Stimulated activated CD4-positive, alpha-beta T cell treated with anti-CD3 and anti-CD28 coated beads, TNF-alpha, amount 100 ng/mL, for 4 hours (primary cell): ENCODE results near the gene SNUPN.
A peak's percentile ranks its signal among the peaks of the same experiment; 100 is the strongest.
"Not testable (repeated sequence)": the region's sequence is repeated elsewhere in the genome, so short reads cannot be mapped to it uniquely, and the experiment has no call there.

Source experiments
- DNase-seq, 3 experiments: peaks; one replicate each; pipeline ENCODE4 v3.0.0-alpha.2; 2020; ENCODE audit warnings: low read depth in 3 of 3

SNUPN gene

DNA sequence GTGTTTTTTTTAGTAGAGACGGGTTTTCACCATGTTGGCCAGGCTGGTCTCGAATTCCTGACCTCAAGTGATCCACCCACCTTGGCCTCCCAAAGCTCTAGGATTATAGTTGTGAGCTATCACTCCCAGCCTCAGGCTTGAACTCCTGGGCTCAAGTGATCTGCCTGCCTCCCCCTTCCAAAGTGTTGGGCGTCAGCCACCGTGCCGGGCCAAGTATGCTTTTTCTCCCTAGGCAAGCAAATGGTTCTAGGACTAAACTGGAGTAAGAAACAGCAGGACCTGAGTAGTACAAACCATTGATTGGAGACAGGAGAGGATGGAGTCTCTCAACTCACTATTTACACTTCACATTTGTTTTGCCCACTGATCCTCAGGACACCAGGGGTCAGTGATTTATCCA is 41.8 kb downstream of the SNUPN start:
- DNase-seq = no peak

DNA sequence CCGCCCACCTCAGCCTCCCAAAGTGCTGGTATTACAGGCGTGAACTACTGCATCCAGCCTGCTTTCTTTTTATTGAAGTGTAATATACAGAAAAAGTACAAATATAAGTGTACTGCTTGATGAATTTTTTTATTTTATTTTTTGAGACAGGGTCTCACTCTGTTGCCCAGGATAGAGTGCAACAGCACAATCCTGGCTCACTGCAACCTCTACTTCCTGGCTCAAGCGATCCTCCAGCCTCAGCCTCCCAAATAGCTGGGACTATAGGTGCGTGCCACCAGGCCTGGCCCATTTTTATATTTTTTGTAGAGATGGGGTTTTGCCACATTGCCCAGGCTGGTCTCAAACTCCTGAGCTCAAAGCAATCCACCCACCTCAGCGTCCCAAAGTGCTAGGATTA is 42.6 kb downstream of the SNUPN start:
- DNase-seq = not testable (repeated sequence)

DNA sequence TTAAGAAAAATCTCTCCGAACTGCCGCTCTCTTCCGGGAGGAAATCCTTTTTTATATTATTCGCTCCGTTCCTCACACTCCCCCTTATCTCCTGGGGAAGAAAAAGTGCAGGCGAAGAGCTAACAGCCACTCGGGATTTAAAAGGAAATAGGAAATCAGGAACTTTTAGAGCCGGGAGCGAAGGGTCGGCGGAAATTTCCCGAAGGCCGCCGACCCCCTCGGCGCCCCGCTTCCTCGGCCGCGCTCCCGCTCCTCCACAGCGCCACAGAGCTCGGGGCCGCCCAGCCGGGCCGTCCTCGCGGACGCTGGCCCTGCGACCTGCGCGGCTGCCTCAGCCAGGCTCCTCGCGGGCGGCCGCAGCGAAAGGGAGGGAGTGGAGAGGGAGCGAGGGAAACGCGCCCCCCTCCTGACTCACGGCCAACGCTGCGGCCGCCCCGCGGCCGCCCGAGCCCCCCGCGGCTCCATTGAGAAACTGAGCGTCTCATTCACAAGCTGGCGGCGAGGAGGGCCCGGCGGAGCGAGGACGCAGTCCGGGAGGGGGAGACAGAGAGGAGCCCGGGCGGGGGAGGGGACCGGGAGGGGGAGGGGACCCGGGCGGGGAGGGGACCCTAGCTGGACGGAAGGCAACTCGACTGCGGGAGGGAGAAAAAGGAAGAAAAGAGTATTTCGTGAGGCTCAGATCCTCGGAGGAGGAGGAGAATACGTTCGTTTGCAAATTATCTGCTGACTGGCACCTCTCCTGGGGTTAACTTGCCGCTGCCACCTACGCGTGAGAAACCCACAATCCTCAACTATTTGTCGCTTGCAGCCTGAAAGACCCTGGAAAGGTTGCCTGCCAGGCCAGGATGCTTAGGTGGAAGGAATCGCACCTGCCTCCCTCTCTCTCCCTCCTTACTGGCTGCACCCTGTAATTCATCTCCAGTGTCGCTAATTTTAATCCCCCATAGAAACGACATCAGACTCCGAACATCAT is 46.3 kb downstream of the SNUPN start, which contains the start of gene PTPN9:
PTPN9 (minus strand) TSS at position 368 of the 973 bp plus-strand sequence. CDS start 539 bp downstream, outside the sequence.
- DNase-seq = peak; percentile 46 to 61 (median 54)

DNA sequence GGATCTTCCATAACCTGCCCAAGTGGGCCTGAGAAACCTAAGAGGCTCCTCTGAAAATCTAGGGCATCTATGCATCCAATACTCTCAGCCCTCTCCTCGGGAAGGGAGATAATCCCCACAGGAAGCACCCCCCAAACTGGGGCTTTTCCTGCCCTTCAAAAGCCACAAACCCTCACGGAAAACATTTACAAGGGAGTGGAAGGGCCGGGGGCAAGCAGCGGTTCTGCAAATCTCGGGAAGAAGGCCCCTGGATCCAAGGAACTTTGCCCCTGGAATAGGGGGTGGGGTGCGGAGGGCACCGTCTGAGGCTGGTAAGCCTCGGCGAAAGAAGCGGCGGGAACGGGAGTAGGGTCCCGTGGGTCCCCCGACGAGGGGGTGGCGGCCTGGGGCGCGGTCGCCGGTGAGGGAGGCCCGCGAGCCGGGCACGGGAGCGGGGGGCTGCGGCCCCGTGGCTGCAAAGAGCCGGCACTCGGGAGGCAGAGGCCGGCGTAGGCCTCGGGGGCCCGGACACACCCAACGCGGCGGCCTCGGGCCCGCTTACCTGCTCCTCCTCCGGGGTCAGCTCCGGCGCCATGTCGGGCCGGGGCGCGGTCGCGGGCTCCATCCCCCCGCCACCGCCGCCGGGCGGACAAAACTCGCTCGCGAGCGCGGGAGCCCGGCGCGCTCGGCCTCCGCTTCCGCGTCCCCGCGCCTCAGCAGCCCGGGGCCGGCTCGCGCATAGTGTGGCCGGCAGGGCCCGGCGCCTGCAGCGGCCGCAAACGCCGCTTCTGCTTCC is 47.2 kb downstream of the SNUPN start:
- DNase-seq = peak in 1 of 3 experiments; percentile 25

DNA sequence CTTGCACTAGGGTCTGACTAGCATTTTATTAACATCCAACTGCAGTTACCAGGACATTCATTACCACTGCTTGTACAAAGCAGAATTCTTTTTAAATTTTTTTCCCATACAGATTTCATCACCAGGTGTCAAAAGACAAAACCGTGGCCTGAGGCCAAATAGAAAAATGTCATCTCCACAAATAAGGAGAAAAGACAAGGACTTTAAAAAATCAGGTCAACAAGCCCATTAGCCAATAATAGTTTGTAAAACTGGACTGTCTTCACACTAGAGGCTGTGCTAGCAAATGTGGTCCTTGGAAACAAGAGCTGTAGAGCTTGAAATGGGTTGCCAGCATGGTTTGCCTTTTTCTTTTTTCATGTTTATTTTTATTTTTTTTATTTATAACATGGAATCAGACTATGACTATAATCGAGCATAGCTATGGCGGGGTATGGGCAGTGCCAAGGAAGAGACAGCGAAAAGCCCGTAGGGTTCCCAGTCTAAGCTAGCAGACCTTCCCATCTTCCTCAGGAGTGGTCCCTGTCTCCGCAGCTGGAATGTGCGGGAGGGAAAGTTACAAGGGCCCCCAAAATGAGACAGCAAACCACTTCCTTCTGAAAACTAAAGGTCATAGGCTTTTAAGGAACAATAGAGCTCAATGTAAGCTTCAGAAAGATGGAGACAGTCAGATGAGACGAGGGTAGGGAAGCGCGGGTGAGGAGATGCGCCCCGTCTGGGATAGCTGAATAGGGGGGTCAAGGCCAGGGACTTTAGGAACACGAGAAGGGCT is 47.9 kb downstream of the SNUPN start:
- DNase-seq = no peak

DNA sequence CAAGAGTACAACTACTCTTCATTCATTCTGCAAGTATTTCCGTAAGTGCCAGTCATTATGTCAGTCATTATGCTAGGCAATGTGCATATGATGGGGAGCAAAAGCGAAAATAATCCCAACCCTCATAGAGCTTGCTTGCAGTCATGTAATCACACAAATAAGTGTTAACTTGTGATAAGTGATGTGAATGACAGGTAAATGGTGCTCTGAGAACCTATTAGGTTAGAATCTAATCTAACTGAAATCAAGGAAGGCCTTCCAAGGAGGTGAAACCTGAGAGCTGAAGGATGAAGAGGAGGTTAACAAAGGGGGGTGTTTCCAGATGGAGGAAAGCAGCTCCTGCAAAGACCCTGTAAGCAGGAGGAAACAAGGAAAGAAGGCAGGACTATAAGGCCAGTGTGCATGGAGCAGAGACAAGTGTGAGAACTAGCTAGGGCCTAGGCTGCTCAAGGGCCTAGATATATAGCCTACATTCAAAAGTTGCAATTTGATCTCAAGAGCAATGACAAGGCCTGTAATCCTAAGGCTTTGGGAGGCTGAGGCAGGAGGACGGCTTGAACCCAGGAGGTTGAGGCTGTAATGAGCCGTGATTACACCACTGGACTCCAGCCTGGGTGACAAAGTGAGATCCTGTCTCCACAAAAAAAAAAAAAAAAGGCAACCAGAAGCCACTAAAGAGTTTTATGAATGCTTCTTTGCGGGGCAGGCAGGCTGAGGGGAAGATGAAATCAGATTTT is 51.7 kb downstream of the SNUPN start:
- DNase-seq = no peak

- no peak for DNase-seq
Measured at GRCh38 chr15:75570126-75570845, 55.2 kb downstream of the SNUPN start.

DNA sequence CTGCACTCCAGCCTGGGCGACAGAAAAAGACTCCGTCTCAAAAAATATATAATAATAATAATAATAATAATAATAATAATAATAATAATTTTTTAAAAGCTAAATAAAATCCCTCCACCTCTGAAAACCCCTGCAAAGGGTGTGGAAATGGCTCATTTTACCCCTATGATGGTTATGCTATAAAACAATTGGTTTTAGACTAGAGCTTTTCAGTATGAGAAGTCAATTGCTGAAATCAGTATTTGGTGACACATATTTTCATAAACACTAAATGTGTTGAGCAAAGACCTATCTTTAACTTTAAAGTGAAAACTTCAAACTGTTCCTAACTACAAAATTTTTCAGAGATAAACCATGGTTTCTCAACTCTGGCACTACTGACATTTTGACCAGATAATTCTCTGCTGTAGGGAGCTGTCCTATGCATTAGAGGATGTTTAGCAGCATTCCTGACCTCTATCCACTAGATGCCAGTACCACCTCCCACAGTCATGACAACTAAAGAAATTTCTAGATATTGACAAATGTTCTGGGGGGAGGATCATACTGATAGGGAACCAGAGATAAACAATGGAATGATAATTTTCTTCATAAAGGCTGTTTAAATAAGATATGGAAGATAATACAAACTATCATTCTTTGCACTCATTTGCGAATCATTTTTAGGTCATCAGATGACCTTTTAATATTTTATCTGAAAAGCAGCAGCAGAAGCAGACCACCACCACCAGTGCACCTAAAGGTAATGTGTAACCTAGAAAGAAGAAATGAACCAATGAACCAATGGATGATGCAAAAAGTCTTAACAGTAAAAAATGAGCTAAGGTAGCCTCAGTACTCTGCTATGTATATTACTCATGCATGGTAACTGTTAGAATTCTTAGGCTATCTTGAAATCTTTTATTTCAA is 60.2 kb downstream of the SNUPN start:
- DNase-seq = no peak

GRCh38 chr15:75561888-75562287 is 63.6 kb downstream of the SNUPN start:
- no peak for DNase-seq

GRCh38 chr15:75559360-75559759 is 66.2 kb downstream of the SNUPN start:
- DNase-seq = not testable (repeated sequence)

DNA sequence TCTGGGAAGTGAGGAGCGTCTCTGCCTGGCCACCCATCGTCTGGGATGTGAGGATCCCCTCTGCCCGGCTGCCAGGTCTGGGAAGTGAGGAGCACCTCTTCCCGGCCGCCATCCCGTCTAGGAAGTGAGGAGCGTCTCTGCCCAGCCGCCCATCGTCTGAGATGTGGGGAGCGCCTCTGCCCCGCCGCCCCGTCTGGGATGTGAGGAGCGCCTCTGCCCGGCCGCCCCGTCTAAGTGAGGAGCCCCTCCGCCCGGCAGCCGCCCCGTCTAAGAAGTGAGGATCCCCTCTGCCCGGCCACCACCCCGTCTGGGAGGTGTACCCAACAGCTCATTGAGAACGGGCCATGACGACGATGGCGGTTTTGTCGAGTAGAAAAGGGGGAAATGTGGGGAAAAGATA is 66.6 kb downstream of the SNUPN start:
- not testable (repeated sequence) for DNase-seq

DNA sequence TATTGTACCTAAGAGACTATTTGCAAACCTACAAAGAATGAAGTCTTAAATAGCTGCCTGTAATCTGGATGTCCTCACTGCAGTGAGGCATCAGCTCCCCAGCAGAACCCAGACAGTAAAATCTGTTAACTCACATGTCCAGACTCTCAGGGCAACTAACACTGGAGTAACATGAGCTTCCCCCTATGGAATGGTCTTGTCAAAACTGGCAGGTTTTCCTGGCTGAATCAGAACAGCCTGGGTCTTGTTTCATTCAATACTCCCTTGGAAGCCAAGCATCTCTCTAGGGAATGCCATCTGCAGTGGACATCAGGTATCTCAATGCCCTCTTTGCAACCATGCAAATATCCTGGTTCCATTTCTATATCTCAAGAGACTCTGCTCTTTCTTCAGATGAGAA is 70.8 kb downstream of the SNUPN start:
- DNase-seq = no peak

- no peak for DNase-seq
Measured at GRCh38 chr15:75553659-75554058, 71.9 kb downstream of the SNUPN start.

DNA sequence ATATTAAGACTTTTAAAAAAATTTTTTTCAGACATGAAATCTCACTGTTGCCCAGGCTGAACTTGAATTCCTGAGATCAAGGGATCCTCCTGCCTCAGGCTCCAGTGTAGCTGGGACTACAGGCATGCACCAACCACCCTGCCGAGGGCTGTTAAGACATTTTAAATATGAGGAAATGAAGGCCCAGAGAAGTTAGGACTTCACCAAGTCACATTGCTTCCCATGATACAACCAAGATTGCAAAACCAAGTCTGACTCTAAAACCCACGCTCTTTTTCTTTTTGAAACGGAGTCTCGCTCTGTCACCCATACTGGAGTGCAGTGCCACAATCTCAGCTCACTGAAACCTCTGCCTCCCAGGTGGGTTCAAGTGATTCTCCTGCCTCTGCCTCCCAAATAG is 74.4 kb downstream of the SNUPN start:
- DNase-seq = no peak
